ENCODE measurements around the gene FSTL3.
A peak's percentile ranks its signal among the peaks of the same experiment; 100 is the strongest.
"Not testable (repeated sequence)": the region's sequence is repeated elsewhere in the genome, so short reads cannot be mapped to it uniquely, and the experiment has no call there.

FSTL3 gene

DNA sequence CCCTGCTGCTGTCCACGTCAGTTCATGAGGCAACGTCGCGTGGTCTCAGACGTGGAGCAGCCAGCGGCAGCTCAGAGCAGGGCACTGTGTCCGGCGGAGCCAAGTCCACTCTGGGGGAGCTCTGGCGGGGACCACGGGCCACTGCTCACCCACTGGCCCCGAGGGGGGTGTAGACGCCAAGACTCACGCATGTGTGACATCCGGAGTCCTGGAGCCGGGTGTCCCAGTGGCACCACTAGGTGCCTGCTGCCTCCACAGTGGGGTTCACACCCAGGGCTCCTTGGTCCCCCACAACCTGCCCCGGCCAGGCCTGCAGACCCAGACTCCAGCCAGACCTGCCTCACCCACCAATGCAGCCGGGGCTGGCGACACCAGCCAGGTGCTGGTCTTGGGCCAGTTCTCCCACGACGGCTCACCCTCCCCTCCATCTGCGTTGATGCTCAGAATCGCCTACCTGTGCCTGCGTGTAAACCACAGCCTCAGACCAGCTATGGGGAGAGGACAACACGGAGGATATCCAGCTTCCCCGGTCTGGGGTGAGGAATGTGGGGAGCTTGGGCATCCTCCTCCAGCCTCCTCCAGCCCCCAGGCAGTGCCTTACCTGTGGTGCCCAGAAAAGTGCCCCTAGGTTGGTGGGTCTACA is 6.6 kb downstream of the FSTL3 start:
- no peak for ATAC-seq

GRCh38 chr19:685454-685931 is 9.3 kb downstream of the FSTL3 start:
- ATAC-seq, result no peak

DNA sequence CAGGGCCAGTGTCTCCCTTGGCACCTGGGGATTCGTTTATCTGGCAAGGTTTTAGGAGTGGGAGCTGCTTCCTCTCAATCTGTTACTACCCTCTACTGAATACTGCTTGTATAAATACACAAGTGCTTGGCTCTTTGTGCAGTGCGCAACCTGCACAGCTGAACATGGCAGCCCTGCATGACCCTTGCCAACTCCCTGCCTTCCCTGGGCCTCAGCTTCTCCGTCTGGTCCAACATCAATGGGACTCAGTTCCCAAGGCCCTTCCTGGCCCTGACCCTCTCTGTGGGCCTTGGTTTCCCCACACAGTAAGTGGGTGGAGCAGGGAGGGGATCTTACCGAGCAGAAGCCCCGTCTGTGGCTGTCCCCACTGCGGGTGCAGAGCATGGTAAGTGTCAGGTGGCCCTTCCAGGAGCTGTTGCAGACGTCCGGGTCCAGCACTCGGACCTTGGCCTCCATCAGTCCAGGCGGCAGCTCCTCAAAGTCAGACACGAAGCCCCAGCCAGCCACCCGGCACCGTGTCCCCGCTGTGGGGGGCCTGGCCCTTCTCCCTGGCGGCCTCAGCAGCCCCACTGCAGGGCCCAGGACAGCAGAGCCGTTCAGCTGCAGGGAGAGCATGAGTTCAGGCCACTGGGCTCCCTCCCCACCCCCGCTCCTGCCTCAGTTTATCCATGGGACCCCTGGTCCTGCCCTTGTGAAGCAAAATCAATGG is 10.6 kb downstream of the FSTL3 start:
- no peak for ATAC-seq

DNA sequence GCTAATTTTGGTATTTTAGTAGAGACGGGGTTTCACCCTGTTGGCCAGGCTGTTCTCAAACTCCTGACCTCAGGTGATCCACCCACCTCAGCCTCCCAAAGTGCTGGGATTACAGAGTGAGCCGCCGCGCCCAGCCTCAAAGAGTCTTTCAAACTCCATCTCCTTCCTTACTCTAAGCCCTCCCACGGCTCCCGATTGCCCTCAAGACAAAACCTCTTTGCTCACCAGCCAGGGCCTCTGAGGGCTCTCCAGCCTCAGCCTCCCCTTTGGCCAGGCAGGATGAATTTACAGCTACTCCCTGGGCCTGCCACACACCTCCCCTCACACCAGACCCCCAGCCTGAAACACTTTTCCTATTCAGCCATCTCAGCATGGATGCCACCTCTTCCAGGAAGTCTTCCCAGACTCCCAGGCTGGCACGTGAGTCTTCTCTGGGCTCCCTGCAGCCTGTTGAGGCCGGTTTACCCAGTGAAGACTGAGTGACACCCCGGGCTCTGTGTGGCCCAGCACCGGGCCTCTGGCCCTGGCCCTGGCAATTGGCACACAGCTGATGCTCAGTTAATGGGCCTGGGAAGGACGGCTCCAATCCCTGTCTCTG is 11.5 kb downstream of the FSTL3 start:
- no peak for ATAC-seq

- no peak for ATAC-seq
Measured at GRCh38 chr19:688214-688613, 12.0 kb downstream of the FSTL3 start.

GRCh38 chr19:688992-689391 is 12.8 kb downstream of the FSTL3 start:
- no peak for ATAC-seq

GRCh38 chr19:690203-690602 is 14.0 kb downstream of the FSTL3 start:
- ATAC-seq, result no peak

DNA sequence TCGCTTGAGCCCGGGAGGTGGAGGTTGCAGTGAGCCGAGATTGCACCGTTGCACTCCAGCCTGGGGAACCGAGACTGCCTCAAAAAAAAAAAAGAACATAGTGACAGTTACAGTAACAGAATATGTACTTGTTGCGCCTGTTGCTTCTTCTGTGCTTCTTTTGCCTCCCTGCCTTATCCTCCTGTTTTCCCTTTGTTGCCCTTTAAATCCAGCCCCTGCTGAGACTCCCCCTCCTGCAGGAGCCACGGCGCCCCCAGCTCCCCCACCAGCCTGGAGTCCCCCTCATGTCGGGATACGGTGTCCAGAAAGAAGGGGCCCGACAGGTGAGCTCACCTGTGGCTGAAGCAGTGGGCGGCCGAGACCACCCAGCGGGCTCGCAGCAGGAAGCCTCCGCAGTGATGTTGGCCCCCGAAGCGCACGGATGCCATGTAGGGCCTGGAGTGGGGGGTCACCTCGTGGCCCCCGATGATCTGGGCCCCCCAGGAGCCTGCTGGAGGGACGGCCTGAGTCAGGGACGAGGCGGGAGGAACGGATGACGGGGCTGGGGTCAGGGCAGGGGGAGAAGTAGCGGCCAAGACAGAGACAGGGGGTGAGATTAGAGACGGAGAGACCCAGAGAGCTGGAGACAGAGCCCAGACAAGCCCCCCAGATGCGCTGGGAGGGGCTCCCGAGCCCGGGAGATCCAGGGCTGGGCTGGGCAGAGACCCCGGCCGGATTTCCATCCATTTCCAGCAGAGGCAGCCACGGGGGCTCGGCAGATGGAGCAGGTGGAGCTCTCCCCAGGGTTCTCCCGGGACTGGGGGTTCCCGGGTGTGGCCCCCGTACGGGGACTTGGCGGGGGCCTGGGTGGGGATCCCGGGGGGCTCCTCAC is 18.5 kb downstream of the FSTL3 start:
- no peak for ATAC-seq

GRCh38 chr19:695352-695949 is 19.3 kb downstream of the FSTL3 start, which contains the start of gene PRSS57:
Gene PRSS57, minus strand, starts transcription at chr19:695452. Its CDS starts 22 bp downstream, at chr19:695430.
- ATAC-seq, result no peak

- ATAC-seq, result not testable (repeated sequence)
Measured at GRCh38 chr19:698529-698928, 22.3 kb downstream of the FSTL3 start.

GRCh38 chr19:699885-700284 is 23.7 kb downstream of the FSTL3 start:
- not testable (repeated sequence) for ATAC-seq

DNA sequence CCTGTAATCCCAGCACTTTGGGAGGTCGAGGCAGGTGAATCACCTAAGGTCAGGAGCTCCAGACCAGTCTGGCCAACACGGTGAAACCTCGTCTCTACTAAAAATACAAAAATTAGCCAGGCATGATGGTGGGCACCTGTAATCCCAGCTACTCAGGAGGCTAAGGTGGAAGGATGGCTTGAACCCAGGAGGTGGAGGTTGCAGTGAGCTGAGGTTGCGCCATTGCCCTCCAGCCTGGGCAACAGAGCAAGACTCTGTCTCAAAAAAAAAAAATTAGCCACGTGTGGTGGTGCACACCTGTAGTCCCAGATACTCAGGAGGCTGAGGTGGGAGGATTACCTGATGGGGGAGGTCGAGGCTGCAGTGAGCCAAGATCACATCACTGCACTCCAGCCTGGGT is 26.7 kb downstream of the FSTL3 start:
- not testable (repeated sequence) for ATAC-seq

DNA sequence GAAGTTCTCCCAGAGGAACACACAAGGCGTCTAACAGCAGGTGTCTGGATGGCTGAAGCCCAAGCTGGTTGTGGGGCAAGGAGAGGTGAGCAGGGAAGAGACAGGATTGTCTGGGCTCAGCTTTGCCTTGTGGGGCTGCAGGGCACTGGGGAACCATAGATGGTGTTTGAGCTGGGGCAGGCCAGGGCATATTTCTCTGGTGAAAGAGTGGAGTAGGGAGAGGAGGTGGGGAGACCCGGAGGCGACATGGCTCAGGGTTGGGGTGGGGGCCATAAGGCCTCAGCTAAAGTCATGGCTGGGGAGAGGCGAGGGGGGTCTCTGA is 27.1 kb downstream of the FSTL3 start:
- no peak for ATAC-seq

GRCh38 chr19:703651-704446 is 27.7 kb downstream of the FSTL3 start:
- peak; percentile 53 to 56 for ATAC-seq

- no peak for ATAC-seq
Measured at GRCh38 chr19:704447-704741, 28.2 kb downstream of the FSTL3 start.

GRCh38 chr19:708154-709143 is 32.3 kb downstream of the FSTL3 start, which contains the start of gene PALM:
Gene PALM, plus strand, starts transcription at chr19:708935. Its CDS starts 212 bp downstream, at chr19:709147.
- ATAC-seq, result no peak

- ATAC-seq, result no peak
Measured at GRCh38 chr19:709196-709964, 33.2 kb downstream of the FSTL3 start.

GRCh38 chr19:709965-710571 is 33.9 kb downstream of the FSTL3 start:
- no peak for ATAC-seq

- no peak for ATAC-seq
Measured at GRCh38 chr19:710767-711166, 34.6 kb downstream of the FSTL3 start.
